Measurements from ENCODE around the gene PCSK9. TPM values are rescaled to one million over a fixed set of nuclear protein-coding genes. Genes with fewer than 3 reads are reported as not detected.

Gene PCSK9
- total and polyA plus RNA-seq, 4 donors, result 10.8 to 112 (median 58.5) TPM

DNA sequence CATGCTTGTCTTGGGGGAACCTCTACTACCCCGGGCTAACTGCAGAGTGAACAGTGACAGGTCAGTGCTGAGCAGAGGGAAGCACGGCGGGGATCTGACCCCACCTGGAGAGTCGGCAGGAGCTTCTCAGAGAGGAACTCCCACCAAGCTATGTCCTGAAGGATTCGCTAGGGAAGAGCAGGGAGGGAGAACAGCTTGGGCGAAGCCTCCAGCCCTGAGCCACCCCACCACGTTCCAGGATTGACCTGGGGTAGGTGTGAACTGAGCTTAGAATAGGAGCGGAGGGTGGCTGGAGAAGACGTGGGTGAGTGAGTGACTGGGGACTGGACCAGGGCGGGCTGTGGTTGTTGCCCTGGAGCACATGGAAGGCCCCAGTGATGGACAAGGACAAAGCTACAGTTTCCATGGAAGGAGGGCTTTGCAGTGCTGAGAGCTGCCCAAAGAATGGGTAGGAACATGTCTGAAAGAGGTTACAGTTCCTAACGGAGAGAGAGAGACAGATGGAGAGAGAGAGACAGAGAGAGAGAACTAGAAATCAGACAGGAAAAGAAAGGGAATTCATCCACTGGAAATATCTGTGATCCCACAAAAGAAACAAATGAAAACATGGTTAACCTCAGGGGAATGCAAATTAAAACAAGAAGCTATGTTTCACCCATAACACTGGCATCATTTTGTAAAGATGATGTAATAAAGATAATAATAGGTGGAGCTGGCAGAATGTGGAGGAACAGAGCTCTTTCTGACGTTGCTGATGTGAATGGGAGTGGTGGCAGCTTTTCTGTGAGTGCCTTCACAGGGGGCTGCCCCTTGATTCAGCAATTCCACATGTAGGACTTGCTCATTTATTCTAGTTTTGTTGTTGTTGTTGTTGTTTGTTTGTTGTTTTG lies 23.4 kb upstream of the PCSK9 start:
- H3K27ac ChIP-seq (ENCODE audit: low read depth in 1 of 2, low read length in 2 of 2), result no peak overlapping the region
- no peak for TF ChIP-seq YY1 (IDR thresholded peaks at IDR 0.05)
- no peak for TF ChIP-seq CTCF (IDR thresholded peaks at IDR 0.05; ENCODE audit: low read depth, low read length, missing input control)
- no peak for TF ChIP-seq NR2F2 (IDR thresholded peaks at IDR 0.05)
- no peak for TF ChIP-seq RXRA (IDR thresholded peaks at IDR 0.05)
- TF ChIP-seq REST (IDR thresholded peaks at IDR 0.05), result no peak
- no peak for TF ChIP-seq ATF3 (IDR thresholded peaks at IDR 0.05)
- TF ChIP-seq MAX (IDR thresholded peaks at IDR 0.05), result no peak
- no peak for TF ChIP-seq EGR1 (IDR thresholded peaks at IDR 0.05; ENCODE audit: low read depth in 2 of 2)
- TF ChIP-seq JUND (IDR thresholded peaks at IDR 0.05), result no peak
- TF ChIP-seq SP1 (IDR thresholded peaks at IDR 0.05), result no peak
- TF ChIP-seq FOXA2 (IDR thresholded peaks at IDR 0.05), result no peak
- no peak for TF ChIP-seq ZBTB33 (IDR thresholded peaks at IDR 0.05)
- no peak for TF ChIP-seq RAD21 (IDR thresholded peaks at IDR 0.05)
- TF ChIP-seq GABPA (IDR thresholded peaks at IDR 0.05 in 1 of 2, conservative IDR thresholded peaks at IDR 0.05 in 1 of 2), result no peak
- TF ChIP-seq HNF4A (conservative IDR thresholded peaks at IDR 0.05), result no peak
- TF ChIP-seq FOXA1 (IDR thresholded peaks at IDR 0.05), result no peak
- TF ChIP-seq HNF4G (IDR thresholded peaks at IDR 0.05), result no peak
- H3K4me1 ChIP-seq (ENCODE audit: control insufficient read depth in 4 of 4, insufficient read depth in 4 of 4, low read length in 3 of 4), result no peaks in the 10 kb centered on the region
- no peak for DNase-seq (ENCODE audit: low spot score)
- no peak overlapping the region for H3K9ac ChIP-seq (ENCODE audit: low read depth in 1 of 2, low read length in 2 of 2)
- H3K9me3 ChIP-seq (ENCODE audit: control insufficient read depth in 4 of 4, low read length in 3 of 4), result no peaks in the 10 kb centered on the region
- no peaks in the 10 kb centered on the region for H3K27me3 ChIP-seq (ENCODE audit: control insufficient read depth in 4 of 4, insufficient read depth in 4 of 4, low read length in 3 of 4)
- 80% methylated on average over 12 of the region's 12 CpGs for WGBS
- H3K4me3 ChIP-seq (ENCODE audit: low read depth in 1 of 3, low read length in 3 of 3), result no peak overlapping the region
- no peaks in the 10 kb centered on the region for H3K36me3 ChIP-seq (ENCODE audit: control insufficient read depth in 4 of 4, insufficient read depth in 3 of 4, low read depth in 1 of 4, low read length in 3 of 4)

All from liver (tissue), 9 donors.